ENCODE results near the gene FES. TPM values are rescaled to one million over a fixed set of nuclear protein-coding genes. Genes with fewer than 3 reads are reported as not detected.

FES gene
- polyA plus RNA-seq, 1 donor from 2014 or later = not detected

GRCh38 chr15:90929246-90930019, 45.1 kb downstream of the FES start:
- no peak overlapping the region for H3K9ac ChIP-seq (ENCODE audit: low read length)
- TF ChIP-seq SMC3 (conservative IDR thresholded peaks at IDR 0.05; ENCODE audit: poor library complexity) (no peak), EZH2 (IDR thresholded peaks at IDR 0.05; ENCODE audit: borderline replicate concordance, insufficient read depth, low read length, poor library complexity, severe bottlenecking) (no peak), POLR2AphosphoS5 (IDR thresholded peaks at IDR 0.05) (no peak), TAF1 (IDR thresholded peaks at IDR 0.05; ENCODE audit: low read depth) (no peak), MXI1 (conservative IDR thresholded peaks at IDR 0.05; ENCODE audit: poor library complexity, severe bottlenecking) (no peak), RAD21 (conservative IDR thresholded peaks at IDR 0.05) (no peak), EP300 (conservative IDR thresholded peaks at IDR 0.05; ENCODE audit: poor library complexity, severe bottlenecking) (no peak), REST (IDR thresholded peaks at IDR 0.05; ENCODE audit: borderline replicate concordance) (no peak), CTCF (IDR thresholded peaks at IDR 0.05; ENCODE audit: poor library complexity, severe bottlenecking) (no peak)
- H3K27me3 ChIP-seq (ENCODE audit: insufficient read depth, low read depth, low read length) = no peaks in the 10 kb centered on the region
- H2AFZ ChIP-seq (ENCODE audit: low read depth, low read length) = no peak overlapping the region
- no peaks in the 10 kb centered on the region for H3F3A ChIP-seq (ENCODE audit: insufficient read depth, low read length, poor library complexity, severe bottlenecking)
- H3K4me3 ChIP-seq (ENCODE audit: low read length) = no peak overlapping the region
- H3K79me2 ChIP-seq (replicated peaks; ENCODE audit: insufficient read depth, low read length) = no peaks in the 10 kb centered on the region
- no peaks in the 10 kb centered on the region for H3K9me3 ChIP-seq (ENCODE audit: low read length)
- no peaks in the 10 kb centered on the region for H3K36me3 ChIP-seq (ENCODE audit: insufficient read depth, low read length)
- no peaks in the 10 kb centered on the region for H3K9me2 ChIP-seq (ENCODE audit: insufficient read depth, low read length)
- no peak overlapping the region for H3K4me2 ChIP-seq (ENCODE audit: low read length)
- no peak overlapping the region for H3K27ac ChIP-seq (ENCODE audit: low read length)
- H4K20me1 ChIP-seq (ENCODE audit: insufficient read depth) = no peaks in the 10 kb centered on the region

GRCh38 chr15:90930861-90931574, 46.7 kb downstream of the FES start:
- TF ChIP-seq EP300 (conservative IDR thresholded peaks at IDR 0.05; ENCODE audit: poor library complexity, severe bottlenecking) = no peak
- no peak for TF ChIP-seq POLR2AphosphoS5 (IDR thresholded peaks at IDR 0.05)
- TF ChIP-seq TAF1 (IDR thresholded peaks at IDR 0.05; ENCODE audit: low read depth) = no peak
- no peak for TF ChIP-seq EZH2 (IDR thresholded peaks at IDR 0.05; ENCODE audit: borderline replicate concordance, insufficient read depth, low read length, poor library complexity, severe bottlenecking)
- TF ChIP-seq SMC3 (conservative IDR thresholded peaks at IDR 0.05; ENCODE audit: poor library complexity) = no peak
- no peak for TF ChIP-seq RAD21 (conservative IDR thresholded peaks at IDR 0.05)
- H3K9ac ChIP-seq (ENCODE audit: low read length) = no peak overlapping the region
- H3K9me3 ChIP-seq (ENCODE audit: low read length) = no peaks in the 10 kb centered on the region
- H2AFZ ChIP-seq (ENCODE audit: low read depth, low read length) = no peak overlapping the region
- H3K27ac ChIP-seq (ENCODE audit: low read length) = no peak overlapping the region
- H3K27me3 ChIP-seq (ENCODE audit: insufficient read depth, low read depth, low read length) = no peaks in the 10 kb centered on the region
- H3K36me3 ChIP-seq (ENCODE audit: insufficient read depth, low read length) = no peaks in the 10 kb centered on the region
- no peak overlapping the region for H3K4me2 ChIP-seq (ENCODE audit: low read length)
- peaks cover 8% of the 10 kb centered on the region for H3K79me2 ChIP-seq (replicated peaks; ENCODE audit: insufficient read depth, low read length)
- no peaks in the 10 kb centered on the region for H3K9me2 ChIP-seq (ENCODE audit: insufficient read depth, low read length)
- H3K4me3 ChIP-seq (ENCODE audit: low read length) = peak overlapping the region; percentile 94
- H3F3A ChIP-seq (ENCODE audit: insufficient read depth, low read length, poor library complexity, severe bottlenecking) = no peaks in the 10 kb centered on the region
- H4K20me1 ChIP-seq (ENCODE audit: insufficient read depth) = no peaks in the 10 kb centered on the region
